ENCODE data around the gene AKT3.
"Not testable (repeated sequence)": the region's sequence is repeated elsewhere in the genome, so short reads cannot be mapped to it uniquely, and the experiment has no call there.

Gene AKT3

DNA sequence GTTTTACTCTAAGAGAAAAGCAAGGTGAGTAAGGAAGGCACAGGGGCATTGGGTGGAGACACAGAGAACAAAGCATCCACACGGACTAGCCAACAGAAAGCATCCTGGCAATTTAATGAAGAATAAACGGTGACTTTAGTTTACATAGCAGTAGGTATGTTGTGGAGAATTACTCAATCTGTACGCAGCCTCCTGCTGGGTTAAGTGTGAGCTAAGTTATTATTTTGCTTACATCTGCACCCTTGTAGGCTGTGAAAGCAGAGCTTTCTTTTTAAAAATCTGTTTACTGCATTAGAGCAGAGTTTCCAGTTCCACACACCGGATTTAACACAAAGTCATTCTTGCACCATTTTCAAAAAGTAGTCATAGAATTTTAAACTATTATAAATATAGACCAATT, 144.5 kb downstream of the AKT3 start:
- DNase-seq (ENCODE audit: low read depth) = no peak

DNA sequence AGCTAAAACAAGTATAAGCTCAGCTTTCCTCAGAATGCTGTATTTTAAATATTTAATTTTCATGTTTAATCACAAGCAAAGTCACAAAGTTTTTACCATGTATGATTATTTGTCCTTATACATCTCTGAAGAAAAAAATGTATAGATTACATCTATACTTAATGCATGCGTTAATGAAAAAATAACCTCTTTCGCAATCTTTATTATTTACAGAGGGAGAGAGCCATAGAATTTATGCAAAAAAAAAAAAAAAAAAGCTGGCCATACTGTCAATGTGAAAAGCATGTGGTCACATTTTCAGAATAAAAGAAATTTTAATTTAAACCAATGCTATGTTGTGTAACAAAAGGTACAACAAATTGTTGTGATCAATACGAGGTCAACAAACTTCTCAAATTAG, 148.2 kb downstream of the AKT3 start:
- no peak for DNase-seq (ENCODE audit: low read depth)

DNA sequence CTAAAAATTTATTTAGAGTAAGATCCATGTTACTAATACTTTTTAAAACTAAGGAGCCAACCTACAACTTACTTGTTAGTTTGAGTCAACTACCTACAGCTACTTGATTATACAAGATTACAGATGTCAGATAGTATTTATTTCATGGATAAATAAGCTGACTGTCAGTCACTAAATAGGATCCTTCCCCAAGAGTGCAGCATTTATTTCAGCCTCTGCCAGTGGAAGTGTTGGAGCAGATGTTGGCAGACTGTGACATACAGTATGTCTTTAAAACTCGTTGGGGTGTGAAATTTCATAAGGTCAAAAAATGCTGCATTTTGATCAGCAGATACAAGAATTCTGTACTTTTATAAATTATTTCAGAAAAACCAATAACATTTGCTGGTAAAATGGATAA, 156.2 kb downstream of the AKT3 start:
- no peak for DNase-seq (ENCODE audit: low read depth)

DNA sequence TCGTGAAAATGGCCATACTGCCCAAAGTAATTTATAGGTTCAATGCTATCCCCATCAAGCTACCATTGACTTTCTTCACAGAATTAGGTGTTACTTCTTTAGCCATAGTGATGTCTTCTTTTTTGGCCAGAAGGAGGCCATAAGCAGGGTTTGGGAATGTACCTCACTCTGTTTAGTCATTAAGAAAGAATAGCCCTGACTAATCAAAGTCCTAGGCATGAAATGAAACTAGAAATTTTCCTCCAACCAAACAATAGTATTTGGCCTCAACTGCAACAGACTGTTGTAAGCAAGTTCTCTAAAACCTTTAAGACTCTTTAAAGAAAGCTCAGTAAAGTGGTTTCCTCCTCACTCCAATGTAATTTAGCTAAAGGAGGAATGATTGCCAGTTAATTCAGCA, 163.9 kb downstream of the AKT3 start:
- no peak for DNase-seq (ENCODE audit: low read depth)

DNA sequence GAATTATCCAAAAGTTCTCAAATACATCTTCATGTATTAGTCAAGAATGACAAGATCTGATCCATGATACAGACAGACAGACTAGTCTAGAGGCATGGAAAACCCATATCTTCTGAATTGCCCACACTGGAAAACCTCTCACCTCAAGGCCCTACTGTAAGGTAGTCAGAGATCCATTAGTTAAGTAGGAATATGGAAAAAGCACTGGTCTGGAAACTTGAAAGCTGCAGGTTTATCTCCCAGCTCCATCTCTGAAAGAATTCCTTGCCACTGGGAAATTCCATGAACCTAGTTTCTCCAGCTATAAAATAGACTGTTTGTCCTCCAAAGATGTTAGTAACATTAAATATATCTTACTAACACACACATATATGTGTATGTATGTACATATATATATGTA, 169.2 kb downstream of the AKT3 start:
- DNase-seq (ENCODE audit: low read depth) = no peak

DNA sequence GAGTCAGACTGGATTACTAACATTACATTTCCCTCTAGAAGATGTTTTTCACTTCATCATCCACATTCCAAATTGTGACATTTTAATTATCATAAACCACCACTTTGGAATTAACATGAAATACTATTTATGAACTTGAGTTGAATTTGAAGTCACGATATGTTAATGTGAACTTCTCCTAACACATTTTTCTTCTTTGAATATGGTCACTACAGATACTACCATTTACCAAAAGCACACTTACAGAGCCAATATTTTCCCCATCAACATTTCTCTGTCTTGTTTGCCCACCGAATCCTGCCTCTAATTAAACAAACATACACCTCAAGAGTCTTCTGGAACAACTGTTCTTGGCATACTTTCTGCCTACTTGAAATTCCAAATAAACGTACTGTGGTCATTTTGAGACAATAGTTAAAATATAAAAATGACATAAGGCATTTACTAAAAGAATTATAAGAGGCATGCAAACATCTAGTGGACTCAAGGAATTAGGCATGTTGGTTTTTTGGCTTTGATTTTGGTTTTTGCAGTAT, 177.4 kb downstream of the AKT3 start:
- no peak for DNase-seq (ENCODE audit: low read depth)

DNA sequence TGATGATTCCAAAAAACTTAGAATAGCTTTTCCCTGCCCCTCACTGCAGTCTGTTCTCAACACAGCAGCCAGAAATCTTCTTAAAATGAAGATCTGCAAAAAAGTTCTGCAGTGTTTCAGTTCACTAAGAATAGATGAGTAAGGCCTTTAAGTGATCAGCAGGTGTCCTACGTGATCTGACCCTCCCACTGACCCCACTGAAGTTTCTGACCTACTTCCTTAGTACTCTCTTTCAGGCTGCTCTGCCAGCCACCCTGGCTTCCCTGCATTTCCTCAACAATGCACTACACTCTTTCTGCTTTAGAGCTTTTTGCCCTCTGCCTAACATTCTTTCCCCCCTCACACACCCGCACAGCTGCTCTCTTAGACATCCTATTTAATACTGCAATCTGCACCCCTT, 182.5 kb downstream of the AKT3 start:
- no peak for DNase-seq (ENCODE audit: low read depth)

DNA sequence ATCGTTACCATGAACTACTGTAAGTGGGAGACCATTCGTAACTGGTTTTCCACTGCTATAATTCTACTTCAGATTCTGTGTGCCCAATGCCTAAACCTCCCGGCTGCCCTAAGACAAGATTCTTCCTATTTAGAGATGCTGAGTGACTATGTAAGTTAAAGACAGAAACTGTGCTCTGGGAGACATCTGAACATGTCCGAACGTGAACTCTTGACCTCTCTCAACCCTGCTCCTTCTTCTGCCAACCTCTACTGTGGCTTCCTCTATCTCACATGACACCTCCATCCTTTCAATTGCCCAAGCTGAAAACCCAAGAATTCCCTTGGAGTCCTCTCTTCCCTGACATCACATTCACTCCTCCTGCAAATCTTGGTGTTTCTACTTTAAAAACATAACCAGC, 182.9 kb downstream of the AKT3 start:
- DNase-seq (ENCODE audit: low read depth) = no peak

DNA sequence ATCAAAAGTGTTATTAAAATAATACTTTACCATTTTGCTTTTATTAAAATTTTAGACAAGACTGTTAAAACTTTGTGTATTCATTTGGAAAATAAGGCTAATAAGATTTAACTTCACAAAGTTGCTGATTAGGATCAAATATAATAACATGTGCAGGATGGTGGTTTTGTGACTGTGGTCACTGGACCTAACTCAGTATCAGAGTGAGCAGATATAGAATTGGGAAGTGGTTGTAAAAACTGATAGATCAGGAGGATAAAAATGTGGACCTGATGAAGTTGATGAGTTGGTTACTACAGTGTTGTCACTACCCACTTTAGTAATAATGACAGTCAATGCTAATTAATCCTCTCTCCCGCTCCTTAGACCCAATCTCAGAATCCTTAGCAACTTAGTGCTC, 186.4 kb downstream of the AKT3 start:
- no peak for DNase-seq (ENCODE audit: low read depth)

DNA sequence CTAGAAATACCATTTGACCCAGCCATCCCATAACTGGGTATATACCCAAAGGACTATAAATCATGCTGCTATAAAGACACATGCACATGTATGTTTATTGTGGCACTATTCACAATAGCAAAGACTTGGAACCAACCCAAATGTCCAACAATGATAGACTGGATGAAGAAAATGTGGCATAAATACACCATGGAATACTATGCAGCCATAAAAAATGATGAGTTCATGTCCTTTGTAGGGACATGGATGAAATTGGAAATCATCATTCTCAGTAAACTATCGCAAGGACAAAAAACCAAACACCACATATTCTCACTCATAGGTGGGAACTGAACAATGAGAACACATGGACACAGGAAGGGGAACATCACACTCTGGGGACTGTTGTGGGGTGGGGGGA, 187.9 kb downstream of the AKT3 start:
- not testable (repeated sequence) for DNase-seq (ENCODE audit: low read depth)

DNA sequence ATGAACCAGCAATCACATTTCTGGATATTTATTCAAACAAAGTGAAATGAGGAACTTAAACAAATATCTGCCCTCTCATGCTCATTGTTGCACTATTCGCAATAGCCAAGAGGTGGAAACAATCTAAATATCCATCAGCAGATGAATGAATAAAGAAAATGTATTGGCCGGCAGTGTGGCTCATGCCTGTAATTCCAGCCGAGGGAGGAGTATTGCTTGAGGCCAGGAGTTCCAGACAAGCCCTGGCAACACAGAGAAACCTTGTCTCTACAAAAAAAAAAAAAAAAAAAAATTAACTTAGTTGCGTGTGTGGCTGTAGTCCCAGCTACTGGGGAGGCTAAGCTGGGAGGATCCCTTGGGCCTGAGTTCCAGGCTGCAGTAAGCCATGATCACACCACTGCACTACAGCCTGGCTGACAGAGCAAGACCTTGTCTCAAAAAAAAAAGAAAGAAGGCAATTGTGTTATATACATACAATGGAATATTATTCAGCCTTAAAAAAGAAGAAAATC, 191.4 kb downstream of the AKT3 start:
- no peak for DNase-seq (ENCODE audit: low read depth)

DNA sequence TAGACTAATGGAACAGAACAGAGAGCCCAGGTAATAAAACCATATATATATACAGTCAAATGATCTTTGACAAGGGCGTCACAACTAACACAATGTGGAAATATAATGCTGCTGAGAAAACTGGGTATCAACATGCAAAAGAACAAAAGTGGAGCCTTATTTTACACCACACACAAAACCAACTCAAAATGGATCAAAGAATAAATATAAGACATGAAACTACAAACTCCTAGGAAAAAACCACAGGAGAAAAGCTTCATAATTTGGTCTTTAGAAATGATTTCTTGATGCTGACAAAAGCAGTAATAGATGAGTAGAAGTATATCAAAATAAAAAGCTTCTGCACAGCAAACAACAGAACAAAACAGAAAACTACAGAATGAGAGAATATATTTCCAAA, 192.2 kb downstream of the AKT3 start:
- DNase-seq (ENCODE audit: low read depth) = no peak

DNA sequence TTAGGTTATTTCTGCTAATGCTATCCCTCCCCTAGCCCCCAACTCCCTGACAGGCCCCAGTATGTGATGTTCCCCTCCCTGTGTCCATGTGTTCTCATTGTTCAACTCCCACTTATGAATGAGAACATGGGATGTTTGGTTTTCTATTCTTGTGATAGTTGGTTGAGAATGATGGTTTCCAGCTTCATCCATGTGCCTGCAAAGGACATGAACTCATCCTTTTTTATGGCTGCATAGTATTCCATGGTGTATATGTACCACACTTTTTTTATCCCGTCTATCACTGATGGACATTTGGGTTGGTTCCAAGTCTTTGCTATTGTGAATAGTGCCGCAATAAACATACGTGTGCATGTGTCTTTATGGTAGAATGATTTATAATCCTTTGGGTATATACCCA, 200.5 kb downstream of the AKT3 start:
- not testable (repeated sequence) for DNase-seq (ENCODE audit: low read depth)

DNA sequence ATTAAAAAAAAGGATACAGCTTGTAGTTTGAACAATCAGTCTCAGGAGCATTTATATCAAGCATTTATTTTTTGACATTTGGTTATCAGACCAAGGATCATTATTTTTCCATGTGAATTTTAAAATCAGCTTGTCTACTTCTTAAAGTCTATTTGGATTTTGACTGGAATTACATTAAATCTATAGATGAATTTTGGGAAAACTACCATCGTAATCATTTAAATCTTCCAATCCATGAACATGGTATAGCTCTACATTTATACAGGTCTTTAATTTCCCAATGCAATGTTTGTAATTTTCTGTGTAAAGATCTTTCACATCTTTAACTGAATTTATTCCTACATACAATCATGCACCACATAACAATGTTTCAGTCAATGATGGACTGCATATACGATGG, 203.2 kb downstream of the AKT3 start:
- no peak for DNase-seq (ENCODE audit: low read depth)

DNA sequence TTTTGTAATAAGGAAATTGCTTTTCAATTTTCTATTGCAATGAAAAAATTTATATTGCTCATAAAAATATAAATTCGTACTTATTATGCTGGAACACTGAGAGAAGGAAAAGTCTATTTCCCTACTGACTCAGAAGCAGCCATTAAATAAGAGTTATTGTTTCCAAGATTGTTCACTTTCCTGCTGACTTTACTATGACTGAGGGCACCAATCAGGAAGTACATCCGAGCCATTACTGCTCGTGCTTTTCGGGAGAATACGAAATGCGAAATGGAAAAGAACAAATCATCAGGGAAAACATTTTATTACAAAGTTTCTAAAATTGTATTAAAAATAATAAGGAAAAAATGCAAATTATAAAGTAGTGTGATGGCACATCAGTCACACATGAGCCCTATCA, 204.8 kb downstream of the AKT3 start:
- DNase-seq (ENCODE audit: low read depth) = no peak

DNA sequence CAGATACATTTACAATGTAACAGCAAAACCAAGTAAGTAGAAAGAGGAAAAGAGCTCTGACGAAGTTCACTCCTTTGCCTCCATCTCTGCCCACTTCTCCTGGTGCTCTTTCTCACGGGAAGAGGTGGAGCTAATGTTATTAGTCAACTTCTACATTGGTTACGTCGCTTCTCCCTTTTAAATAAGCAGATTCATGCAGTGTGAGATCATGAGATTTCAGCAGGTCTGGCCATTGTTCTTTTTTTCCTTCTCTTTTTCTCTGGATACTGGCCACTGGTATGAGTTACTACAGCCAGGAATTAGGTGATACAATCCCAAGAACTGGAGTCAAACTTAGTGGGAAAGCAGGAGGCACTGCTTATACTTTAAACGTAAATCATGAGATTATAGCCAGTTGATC, 207.1 kb downstream of the AKT3 start:
- DNase-seq (ENCODE audit: low read depth) = peak; percentile 8

DNA sequence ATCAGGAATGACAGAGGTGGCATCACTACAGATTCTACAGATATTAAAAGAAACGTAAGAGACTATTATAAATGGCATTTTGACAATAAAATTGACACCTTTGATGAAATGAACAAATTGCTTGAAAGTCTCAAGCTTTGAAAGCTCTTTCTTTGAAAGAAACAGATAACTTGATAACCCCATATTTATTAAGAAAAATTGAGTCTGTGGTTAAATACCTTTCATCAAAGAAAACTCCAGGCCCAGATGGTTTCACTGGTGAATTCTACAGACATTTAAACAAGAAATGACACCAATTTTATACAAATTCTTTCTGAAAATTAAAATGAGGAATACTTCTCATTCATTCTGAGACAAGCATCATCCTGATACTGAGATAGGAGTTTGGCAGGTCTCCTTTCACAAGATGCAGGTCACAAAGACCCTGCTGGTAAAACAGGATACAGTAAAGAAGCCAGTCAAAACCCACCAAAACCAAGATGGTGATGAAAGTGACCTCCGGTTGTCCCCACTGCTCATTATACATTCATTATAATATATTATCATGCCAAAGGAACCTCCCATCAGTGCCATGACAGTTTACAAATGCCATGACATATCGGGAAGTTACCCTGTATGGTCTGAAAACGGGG, 210.9 kb downstream of the AKT3 start:
- no peak for DNase-seq (ENCODE audit: low read depth)

DNA sequence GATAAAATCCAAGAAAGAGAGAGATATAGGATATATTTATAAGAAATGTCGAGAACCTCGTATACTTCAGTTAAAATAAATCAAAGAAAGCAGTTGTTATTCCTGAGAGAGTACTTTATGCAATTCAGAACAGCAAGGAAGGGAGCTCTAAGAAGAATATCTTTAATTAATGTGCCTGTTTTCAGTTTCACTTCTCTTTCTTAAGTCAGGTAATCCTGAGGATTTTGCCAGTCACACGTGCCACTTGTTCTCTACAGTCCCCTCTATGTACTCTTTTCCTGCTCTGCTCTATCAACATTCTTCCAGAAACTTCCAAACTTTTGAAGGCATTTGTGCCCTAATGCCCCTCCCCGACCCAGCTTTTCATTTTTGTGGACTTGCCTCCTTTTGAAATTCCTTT, 211.9 kb downstream of the AKT3 start:
- DNase-seq (ENCODE audit: low read depth) = no peak

DNA sequence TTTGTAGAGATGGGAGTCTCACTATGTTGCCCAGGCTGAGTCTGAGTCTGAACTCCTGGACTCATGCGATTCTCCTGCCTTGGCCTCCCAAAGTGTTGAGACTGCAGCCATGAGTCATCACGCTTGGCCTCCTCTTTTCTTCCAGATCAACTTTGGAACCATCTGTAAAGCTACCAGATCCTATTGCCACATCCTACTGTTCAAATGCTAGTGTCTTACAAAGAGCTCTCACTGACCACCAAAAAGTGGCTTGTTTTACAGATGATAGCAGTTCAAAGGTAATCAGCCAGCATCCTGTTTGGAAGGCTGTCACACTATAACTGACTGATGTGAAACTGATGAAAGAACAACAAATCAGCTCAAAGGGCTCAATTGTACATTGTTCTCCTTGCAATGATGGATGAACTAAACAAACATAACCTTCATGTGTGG, 221.6 kb downstream of the AKT3 start:
- DNase-seq (ENCODE audit: low read depth) = no peak

DNA sequence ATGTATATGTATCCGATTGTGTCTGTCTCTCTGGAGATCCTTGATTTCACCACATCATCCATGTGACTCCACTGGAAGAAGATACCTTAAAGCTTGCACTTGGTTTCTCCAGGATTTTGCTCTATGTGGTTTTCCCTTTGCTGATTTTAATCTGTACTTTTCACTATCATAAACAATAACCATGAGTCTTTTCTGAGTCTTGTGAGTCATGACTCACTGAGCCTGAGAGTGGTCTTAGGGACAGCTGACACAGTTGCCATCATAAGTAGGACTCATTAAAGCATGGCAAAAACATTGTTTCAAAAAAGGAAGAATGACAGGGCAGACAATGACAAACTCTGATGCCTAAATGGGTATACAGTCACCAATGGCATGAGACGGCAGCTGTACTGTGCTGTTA, 226.2 kb downstream of the AKT3 start:
- no peak for DNase-seq (ENCODE audit: low read depth)

DNA sequence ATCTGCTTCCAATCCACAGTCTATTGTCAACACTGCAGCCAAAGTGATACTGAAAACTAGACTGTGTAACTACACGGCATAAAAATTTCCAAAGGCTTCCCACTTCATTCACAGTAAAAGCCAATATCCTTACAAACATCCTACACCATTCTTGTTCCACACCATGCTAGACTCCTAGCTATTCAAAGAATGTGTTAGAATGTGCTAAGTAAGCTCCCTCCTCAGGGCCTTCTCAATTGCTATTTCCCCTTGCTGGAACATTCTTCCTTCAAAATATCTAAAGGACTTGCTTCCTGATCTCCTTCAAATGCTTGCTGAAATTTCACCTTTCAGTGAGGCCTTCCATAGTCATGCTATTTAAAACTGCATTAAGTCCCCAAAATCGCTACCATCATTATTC, 228.1 kb downstream of the AKT3 start:
- DNase-seq (ENCODE audit: low read depth) = no peak

DNA sequence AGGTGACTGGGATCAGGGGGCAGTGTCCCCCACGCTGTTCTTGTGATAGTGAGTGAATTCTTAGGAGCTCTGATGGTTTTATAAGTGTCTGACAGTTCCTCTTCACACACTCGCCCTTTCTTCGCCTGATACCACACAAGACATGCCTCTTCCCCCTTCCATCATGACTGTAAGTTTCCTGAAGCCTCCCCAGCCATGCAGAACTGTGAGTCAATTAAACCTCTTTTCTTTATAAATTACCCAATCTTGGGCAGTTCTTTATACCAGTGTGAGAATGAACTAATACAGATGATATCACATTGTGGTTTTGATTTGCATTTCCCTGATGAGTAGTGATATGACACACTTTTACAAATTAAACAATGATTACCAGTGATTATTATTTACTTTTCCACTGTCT, 229.9 kb downstream of the AKT3 start:
- DNase-seq (ENCODE audit: low read depth) = no peak

DNA sequence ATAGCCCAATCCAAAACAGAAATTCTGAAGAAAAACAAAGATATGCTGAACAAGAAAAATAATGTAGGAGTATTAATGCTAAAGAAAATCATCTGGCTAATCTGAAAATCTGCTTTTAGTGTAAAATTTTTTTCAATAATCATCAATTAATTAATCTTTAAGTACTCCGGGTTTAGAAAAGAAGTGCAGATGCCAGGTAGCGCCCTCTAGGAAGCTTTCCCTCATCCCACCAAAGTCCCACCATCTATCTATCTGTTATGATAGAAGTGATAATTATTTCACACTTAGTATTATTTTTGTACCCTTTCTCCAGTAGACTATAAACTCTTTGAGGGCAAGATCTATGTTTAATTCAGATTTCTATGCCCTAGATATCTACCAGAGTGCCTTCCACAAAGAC, 240.3 kb downstream of the AKT3 start:
- no peak for DNase-seq (ENCODE audit: low read depth)

DNA sequence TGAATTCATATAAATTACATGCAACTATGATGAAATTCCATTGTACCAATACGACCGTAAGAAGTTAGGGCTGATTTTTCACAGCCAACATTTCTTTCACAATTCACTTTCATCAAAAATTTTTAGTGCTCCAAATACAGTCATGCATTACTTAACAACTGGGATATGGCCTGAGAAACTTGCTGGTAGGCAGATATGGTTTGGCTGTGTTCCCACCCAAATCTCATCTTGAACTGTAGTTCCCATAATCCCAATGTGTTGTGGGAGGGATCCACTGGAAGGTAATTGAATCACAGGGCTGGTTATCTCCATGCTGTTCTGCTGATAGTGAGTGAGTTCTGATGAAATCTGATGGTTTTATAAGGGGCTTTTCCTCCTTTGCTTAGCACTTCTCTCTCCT, 244.4 kb downstream of the AKT3 start:
- DNase-seq (ENCODE audit: low read depth) = no peak

Data from fibroblast of gingiva (primary cell).